Stimulated activated CD4-positive, alpha-beta T cell treated with anti-CD3 and anti-CD28 coated beads, Interleukin-1b, Interleukin-23, amount 100 ng/mL, for 4 hours (primary cell): ENCODE results near the gene ARID5A.
A peak's percentile ranks its signal among the peaks of the same experiment; 100 is the strongest.
"Not testable (repeated sequence)": the region's sequence is repeated elsewhere in the genome, so short reads cannot be mapped to it uniquely, and the experiment has no call there.

Source experiments
- DNase-seq, 2 donors: peaks; one replicate each; pipeline ENCODE4 v3.0.0-alpha.2; 2020; ENCODE audit warnings: low read depth in 2 of 2

Gene ARID5A

DNA sequence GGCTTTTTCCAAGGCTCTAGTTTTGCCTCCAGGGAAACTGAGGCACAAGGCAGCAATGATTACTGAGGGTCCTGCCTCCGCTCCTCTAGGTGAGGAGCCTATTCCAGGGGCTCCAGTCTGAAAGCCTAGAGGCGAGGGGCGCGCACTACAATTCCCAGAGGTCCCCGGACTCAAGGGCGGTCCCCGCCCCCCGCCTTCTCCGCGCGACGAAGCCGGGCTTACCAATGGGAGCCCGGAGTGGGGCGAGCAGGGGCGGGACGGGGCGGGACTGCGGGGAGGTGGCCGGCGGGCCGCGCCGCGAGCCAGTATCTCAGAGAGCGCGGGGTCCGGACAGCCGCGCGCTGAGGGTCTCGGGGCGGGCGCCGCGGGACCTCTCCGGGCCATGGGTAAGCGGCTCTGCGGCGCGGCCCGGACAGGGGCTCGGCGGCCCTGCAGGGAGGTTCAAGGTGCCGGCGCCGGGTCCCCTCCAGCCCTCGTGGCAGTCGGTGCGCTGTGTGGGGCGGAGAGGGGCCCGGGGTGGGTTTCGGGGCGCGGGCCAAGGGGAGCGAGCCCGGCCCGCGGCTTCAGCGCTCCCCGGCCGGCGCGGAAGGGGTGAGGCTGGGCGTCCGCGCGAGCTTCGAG, at the start of gene ARID5A:
TSS of gene ARID5A (plus strand) at position 308 of the 621 bp plus-strand sequence. CDS start at position 383, 75 bp downstream.
- DNase-seq: peak; percentile 85 to 95

GRCh38 chr2:96489261-96489660, 47.3 kb upstream of the ARID5A start:
- no peak for DNase-seq

DNA sequence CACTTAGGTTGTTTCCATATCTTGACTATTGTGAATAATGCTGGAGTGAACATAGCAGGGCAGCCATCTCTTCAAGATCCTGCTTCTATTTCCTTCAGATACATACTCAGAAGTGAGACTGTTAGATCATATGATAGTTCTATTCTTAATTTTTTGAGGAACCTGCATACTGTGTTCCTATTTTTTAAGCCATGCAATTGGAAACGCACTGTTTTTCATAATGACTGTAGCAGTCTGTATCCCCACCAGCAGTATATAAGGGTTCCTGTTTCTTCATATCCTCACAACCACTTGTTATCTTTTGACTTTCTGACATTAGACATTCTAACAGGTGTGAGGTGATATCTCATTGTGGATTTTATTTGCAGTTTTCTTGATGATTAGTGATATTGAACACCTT, 46.9 kb upstream of the ARID5A start:
- no peak for DNase-seq

DNA sequence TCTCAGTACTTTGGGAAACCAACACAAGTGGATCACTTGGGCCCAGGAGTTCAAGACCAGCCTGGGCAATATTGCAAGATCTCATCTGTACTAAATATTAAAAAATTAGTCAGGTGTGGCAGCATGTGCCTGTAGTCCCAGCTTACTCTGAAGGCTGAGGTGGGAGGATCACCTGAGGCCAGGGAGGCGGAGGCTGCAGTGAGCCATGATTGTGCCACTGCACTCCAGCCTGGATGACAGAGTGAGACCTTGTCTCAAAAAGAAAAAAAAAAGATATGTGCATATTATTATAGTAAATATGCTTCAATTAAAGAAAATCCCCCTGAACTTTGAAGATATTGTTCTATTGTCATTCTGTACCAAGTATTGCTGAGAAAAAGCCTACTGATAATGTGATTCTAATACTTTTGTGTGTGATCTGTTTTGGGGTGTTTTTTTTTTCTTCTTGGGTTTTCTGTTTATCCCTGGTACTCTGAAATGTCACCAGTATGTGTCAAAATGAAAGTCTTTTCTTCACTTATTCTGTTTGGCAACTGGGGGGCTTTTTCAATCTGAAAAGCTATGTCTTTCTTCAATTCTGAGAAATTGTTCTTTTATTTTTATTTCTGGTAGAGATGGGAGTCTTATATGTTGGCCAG, 44.6 kb upstream of the ARID5A start:
- DNase-seq: no peak

GRCh38 chr2:96493072-96493471, 43.5 kb upstream of the ARID5A start:
- no peak for DNase-seq

GRCh38 chr2:96494188-96494587, 42.4 kb upstream of the ARID5A start:
- DNase-seq: no peak

- DNase-seq: no peak
Measured at GRCh38 chr2:96495982-96496629, 40.4 kb upstream of the ARID5A start.

DNA sequence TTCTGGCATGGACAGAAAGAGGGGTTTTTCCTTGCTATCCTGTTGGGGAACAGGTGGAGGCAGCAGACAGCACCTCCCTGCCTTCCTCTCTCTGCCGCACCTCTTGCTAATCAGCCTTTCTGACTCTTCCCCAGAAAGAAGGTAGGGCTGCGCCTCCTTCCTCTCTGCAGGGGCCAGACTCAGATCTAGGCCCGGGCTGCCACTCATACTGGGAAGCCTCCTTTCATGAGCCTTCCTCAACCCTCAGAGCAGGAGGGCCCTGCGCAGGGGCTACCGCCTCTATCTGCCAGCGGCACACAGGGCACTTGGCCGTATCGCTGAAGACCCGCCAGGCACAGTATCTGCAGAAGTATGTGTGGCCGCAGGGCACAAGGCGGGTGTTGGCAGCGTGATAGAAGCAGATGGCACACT, 38.5 kb upstream of the ARID5A start:
- DNase-seq: no peak

- not testable (repeated sequence) for DNase-seq
Measured at GRCh38 chr2:96498611-96499010, 37.9 kb upstream of the ARID5A start.

DNA sequence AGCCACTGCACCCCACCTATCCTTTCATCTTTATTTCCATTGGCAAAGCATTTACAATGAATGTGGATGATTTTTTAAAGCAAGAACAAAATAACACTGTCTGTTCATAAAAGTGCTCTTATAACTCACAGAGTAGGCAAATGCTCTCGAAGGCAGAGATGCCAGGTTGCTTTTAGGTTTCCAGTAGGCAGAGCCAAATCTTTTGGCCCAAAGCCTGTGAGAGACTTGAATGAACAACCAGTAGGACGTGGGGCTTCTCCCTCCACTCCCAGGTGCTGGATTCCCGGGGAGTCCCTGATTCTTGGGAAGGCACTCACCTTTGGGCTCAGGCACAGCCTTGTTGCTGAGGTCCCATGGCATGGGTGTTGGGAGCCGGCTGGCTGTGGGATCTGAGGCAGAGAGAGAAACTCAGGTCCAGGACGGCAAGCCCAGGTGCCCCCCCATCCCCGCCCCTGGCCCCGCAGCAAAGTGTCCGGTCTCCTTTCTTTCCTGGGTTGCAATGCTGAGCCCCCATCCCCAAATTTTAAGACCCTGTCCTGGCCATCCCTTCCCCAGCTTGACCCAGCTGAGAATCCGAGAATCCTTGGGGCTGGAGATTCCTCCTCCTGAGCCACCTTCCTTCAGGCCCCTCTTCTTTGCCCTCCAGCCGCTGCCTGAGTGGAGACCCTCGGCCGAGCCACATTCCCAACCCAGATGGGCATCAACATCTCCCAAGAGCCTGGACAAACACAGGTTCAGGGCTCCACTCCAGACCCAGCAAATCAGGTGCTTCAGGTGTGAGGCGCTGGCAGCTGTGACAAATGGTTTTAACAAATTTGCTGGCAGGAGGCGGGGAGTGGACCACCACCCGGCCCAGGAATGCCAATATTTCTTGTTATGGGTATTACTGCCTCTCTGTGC, 37.2 kb upstream of the ARID5A start:
- no peak for DNase-seq

DNA sequence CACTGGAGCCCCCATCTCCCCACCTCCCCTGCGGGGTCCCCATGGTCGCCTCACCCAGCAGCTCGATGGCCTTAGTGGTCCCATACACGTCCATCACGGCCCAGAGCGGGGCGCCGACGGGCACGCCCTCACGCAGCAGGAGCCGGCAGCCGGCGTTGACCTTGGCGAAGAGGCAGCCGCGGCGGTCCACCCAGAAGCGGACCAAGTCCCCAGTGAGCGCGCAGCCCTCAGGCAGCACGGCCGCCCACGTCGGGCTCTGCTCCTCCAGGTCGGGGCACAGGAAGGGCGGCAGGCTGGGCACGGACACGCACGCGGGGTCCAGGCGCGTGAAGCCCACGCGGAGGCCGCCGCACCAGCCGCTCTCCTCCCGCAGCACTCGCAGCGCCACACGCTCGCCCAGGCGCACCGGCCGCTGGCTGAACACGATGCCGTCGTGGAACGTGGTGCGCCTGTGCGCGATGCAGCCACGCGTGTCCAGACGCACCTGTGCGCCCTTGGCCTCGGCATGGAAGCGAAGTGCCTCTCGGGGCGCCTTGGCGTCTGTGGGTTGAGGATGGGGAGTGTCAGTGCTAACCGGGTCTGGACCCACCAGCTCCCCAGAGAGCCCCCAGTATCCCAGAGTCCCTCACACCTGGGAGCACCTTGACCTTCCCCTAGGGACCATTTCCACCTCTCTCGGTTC, 36.0 kb upstream of the ARID5A start:
- no peak for DNase-seq

- DNase-seq: no peak
Measured at GRCh38 chr2:96501471-96501874, 35.1 kb upstream of the ARID5A start.

DNA sequence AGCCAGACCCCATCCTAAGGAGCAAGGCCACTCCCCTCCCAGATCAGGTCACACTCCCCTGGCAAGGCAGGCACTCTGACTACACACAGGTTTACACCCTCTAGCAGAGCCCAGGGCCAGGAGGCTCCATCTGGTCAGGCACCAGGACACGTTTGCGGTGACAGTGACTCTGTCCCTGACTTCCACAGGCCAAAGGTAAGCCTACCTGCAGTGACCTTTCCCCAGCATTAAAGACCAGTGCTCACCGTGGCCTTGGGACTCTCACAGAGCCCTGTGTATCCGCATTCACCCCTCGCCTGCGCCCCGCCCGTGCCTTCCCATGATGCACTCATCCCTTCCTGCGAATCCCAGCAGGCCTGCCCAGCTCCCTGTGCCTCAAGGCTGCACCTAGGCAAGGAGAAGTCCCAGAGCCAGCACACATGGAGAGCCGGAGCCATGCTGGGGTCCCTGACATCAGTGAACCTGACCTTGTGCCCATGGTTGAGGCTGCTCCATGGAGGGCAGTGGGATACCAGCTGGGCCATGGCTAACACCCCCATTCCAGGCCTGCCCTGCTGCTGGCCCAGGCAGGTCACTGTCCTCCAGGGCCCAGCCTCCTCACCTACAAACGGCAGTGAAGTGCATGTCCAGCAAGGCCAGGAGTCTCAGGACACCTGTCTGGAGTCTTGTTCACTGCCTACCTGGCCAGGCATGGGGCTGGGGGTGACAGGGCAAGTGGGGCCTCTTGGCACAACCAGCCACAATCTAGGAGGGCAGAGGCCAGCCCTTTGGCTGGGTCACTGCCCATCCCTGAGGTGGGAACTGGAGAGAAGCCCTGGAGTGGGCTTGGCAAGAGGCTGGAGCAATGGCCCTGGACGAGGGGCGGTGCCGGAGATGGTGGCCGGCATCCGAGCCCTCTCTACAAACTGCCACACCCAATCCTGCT, 34.4 kb upstream of the ARID5A start:
- no peak for DNase-seq

- DNase-seq: no peak
Measured at GRCh38 chr2:96502891-96503636, 33.5 kb upstream of the ARID5A start.

- DNase-seq: no peak
Measured at GRCh38 chr2:96503637-96504243, 32.8 kb upstream of the ARID5A start.

GRCh38 chr2:96505231-96505889, 31.2 kb upstream of the ARID5A start, which contains the start of gene NEURL3:
Gene NEURL3 (minus strand): TSS chr2:96505357. CDS start chr2:96505286, 71 bp downstream.
- DNase-seq: no peak

DNA sequence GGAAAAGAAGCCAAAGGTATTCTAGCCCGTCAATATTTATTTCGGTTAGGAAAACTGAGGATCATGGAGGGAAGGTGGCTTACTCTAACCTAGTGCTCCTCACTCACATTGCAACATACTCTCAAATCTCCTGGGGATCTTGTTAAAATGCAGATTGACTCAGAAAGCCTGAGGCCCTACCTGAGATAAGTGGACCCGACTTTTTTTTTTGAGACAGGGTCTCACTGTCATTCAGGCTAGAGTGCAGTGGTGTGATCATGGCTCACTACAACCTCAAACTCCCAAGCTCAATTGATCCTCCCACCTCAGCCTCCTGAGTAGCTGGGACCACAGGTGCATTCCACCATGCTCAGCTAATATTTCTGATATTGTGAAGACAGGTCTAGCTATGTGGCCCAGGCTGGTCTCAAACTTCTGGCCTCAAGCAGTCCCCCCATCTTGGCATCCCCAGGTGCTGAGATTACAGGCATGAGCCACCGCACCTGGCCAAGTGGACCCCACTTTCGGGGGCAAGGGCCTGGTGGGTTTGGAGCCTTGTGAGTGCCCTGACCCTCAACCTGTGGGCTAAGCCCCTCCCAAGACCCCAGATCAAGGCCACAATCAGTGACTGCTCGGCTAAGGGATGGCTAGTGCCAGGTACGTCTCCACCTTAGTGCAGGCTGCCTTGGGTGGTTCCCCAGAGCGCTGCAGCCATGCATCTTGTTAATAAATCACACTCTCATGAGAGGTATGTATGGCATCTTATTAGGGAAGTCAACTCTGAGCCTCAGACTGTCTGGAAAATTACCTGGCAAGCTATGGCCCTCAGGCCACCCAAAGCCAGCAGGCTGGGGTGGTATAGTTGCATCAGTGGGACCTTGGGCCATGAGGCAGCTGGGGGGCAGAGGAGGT, 30.3 kb upstream of the ARID5A start:
- no peak for DNase-seq

GRCh38 chr2:96506907-96507240, 29.7 kb upstream of the ARID5A start:
- no peak for DNase-seq
